GM18526 (cell line): Measurements from ENCODE around the gene ZNF219.

Experiments
- POLR2A ChIP-seq: IDR thresholded peaks from 3 replicates; pipeline ENCODE4 v1.6.1; 2011; ENCODE audit not compliant: insufficient read length; ENCODE audit errors: extremely low read depth

Gene ZNF219

DNA sequence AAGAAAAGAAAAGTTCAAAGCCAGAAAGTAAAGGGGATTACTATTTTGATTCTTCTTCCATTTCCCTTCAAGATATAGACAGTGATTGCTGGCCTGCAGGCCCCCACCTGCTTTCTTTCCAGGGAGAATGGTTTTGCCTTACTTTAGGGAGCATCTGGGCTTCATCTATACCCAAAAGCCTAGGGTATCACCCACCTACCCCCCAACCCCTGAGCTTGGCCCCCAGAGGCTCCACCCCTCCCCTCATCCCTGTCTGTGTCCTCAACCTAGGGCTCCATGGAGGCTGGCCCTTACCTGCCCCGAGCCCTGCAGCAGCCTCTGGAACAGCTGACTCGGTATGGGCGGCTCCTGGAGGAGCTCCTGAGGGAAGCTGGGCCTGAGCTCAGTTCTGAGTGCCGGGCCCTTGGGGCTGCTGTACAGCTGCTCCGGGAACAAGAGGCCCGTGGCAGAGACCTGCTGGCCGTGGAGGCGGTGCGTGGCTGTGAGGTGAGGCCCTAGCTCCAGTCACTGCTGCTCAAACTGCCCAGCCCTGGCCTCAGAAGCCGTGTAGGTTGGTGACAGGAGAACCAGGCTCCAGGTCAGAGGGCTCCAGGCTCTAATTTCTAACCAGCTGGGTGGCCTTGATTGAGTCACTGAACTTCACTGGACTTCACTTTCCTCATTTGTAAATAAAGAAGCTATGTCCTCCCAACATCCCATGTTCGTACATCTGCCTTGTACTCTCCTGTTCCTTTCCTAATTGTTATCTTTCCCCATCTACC lies 14.7 kb downstream of the ZNF219 start:
- no peak for TF ChIP-seq POLR2A

DNA sequence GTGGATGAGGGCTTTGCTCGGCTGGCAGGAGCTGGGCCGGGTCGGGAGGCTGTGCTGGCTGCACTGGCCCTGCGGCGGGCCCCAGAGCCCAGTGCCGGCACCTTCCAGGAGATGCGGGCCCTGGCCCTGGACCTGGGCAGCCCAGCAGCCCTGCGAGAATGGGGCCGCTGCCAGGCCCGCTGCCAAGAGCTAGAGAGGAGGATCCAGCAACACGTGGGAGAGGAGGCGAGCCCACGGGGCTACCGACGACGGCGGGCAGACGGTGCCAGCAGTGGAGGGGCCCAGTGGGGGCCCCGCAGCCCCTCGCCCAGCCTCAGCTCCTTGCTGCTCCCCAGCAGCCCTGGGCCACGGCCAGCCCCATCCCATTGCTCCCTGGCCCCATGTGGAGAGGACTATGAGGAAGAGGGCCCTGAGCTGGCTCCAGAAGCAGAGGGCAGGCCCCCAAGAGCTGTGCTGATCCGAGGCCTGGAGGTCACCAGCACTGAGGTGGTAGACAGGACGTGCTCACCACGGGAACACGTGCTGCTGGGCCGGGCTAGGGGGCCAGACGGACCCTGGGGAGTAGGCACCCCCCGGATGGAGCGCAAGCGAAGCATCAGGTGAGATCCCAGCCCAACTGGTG lies 16.8 kb downstream of the ZNF219 start:
- no peak for TF ChIP-seq POLR2A

DNA sequence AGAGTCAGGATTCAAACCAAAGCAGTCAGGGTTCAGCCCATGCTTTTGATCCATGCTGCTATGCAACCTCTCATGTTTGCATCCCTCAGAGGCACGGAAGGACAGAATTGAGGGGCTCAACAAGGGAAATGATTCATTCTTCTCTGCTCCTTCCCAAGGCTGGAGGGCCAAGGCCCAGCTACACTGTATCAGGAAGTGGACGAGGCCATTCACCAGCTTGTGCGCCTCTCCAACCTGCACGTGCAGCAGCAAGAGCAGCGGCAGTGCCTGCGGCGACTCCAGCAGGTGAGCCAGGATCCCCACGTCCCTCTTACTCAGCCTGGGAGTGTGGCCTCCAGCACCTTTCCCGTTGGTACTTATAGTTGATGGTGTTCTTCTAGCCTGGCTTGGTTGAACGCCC lies 19.7 kb downstream of the ZNF219 start:
- no peak for TF ChIP-seq POLR2A

DNA sequence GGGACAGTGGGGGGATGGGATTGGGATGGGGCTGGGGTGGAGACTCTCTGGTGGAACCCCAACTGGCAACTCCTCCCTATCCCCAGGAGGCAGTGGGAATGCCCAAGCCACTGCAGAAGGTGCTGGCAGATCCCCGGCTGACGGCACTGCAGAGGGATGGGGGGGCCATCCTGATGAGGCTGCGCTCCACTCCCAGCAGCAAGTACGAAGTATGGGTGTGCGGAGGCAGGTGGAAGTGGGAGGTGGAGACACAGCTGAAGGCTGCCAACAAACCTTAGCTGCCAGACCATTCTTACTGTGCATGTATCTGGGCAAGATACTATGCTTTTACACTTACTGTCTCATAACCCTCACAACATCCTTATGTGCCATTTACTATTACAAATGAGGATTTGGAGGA lies 20.2 kb downstream of the ZNF219 start:
- no peak for TF ChIP-seq POLR2A

DNA sequence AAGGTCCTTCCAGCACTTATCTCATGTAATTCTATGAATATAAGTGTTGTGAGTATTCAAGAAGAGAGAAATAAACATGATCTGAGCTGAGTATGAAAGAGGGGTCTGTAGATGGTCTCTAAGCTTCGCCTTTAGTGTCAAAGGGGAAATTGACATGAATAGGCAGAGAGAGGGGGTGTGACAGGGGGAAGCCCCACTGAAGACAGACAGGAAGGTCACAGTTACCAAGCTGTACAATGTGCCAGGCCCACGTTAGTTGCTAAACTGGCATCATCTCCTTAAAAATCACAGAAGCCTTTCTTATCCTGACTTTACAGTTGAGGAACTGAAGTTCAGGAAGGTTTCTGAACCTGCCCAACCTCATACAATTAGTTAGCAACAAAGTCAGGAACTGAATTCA lies 20.8 kb downstream of the ZNF219 start:
- TF ChIP-seq POLR2A, result no peak

DNA sequence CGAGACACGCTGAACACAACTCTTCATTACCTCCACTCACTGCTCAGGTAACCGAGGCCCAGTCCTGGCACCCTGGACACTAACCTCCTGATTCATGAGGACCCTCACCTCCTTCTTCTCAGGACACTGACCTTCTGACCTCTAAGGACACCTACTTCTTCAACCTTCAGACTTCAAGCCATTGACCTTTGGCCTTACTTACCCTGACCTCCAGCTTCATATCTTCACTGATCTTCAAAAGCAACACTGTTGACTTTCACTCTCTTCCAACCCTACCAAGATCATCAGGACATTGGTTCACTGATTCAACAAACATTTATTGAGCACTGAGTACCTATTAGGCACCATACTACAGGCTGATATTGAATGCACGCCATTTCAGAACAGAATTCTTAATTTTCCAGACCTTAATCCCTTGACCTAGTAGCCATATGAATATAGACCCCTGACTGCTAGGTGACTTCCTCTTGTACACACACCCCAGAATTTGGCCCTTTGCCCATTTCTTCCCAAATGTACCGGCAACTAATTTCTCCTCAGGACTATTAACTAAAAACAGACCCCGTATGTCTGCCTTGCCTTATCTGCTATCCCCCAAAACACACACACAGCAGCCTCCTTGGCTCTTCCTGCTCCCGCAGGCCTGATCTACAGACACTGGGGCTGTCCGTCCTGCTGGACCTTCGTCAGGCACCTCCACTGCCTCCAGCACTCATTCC lies 22.6 kb downstream of the ZNF219 start:
- TF ChIP-seq POLR2A, result no peak

DNA sequence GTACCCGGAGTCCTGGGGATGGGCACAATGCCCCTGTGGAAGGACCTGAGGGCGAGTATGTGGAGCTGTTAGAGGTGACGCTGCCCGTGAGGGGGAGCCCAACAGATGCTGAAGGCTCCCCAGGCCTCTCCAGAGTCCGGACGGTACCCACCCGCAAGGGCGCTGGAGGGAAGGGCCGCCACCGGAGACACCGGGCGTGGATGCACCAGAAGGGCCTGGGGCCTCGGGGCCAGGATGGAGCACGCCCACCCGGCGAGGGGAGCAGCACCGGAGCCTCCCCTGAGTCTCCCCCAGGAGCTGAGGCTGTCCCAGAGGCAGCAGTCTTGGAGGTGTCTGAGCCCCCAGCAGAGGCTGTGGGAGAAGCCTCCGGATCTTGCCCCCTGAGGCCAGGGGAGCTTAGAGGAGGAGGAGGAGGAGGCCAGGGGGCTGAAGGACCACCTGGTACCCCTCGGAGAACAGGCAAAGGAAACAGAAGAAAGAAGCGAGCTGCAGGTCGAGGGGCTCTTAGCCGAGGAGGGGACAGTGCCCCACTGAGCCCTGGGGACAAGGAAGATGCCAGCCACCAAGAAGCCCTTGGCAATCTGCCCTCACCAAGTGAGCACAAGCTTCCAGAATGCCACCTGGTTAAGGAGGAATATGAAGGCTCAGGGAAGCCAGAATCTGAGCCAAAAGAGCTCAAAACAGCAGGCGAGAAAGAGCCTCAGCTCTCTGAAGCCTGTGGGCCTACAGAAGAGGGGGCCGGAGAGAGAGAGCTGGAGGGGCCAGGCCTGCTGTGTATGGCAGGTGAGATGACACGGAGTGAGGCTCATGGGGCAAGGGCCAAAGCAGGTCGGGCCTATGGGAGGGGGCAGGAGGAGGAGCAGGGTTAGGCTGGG lies 23.8 kb downstream of the ZNF219 start:
- TF ChIP-seq POLR2A, result no peak

DNA sequence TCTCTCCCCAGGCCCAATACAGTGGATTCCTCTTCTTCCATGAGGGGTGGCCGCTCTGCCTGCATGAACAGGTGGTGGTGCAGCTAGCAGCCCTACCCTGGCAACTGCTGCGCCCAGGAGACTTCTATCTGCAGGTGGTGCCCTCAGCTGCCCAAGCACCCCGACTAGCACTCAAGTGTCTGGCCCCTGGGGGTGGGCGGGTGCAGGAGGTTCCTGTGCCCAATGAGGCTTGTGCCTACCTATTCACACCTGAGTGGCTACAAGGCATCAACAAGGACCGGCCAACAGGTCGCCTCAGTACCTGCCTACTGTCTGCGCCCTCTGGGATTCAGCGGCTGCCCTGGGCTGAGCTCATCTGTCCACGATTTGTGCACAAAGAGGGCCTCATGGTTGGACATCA lies 24.5 kb downstream of the ZNF219 start:
- TF ChIP-seq POLR2A, result no peak

DNA sequence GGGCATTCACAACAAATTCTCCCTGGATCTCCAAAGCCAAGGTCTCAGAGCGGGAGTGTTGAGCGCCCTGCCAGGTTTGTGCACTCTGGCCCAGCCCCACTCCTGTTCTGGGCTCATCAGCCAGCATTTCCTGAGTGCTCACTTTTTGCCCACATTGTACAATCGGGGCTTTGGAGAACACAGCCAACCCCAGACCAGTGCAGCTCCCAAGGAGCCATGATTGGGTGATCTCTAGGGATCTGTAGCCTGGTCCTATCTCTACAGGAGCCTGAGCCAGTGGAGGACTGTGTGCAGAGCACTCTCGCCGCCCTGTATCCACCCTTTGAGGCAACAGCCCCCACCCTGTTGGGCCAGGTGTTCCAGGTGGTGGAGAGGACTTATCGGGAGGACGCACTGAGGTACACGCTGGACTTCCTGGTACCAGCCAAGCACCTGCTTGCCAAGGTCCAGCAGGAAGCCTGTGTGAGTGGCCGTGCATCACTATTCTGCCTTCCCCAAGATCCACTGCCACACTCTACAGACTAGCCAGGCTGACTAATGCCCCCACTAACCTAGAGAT lies 25.6 kb downstream of the ZNF219 start:
- no peak for TF ChIP-seq POLR2A

DNA sequence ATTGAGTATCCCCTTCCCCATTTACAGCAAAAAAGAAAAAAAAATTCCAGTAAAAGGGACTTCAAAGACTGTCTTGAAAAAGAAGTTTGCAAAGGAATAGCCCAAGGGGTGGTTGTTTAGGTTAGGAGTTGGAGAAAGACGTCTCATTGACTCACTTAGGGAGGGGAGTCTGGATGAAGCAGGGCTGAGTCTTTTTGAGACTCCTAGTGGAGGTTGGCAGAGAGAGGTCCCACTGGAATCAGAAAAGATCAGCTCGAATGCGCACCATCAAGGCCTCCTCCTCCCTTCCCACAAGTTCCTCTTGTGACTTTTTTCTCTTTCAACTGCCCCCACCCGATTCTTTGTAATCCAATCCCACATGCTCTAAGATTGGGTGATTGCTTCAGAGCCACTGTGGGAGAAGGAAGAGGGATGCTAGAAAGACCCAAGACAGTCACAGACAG lies 26.4 kb downstream of the ZNF219 start:
- TF ChIP-seq POLR2A, result no peak

DNA sequence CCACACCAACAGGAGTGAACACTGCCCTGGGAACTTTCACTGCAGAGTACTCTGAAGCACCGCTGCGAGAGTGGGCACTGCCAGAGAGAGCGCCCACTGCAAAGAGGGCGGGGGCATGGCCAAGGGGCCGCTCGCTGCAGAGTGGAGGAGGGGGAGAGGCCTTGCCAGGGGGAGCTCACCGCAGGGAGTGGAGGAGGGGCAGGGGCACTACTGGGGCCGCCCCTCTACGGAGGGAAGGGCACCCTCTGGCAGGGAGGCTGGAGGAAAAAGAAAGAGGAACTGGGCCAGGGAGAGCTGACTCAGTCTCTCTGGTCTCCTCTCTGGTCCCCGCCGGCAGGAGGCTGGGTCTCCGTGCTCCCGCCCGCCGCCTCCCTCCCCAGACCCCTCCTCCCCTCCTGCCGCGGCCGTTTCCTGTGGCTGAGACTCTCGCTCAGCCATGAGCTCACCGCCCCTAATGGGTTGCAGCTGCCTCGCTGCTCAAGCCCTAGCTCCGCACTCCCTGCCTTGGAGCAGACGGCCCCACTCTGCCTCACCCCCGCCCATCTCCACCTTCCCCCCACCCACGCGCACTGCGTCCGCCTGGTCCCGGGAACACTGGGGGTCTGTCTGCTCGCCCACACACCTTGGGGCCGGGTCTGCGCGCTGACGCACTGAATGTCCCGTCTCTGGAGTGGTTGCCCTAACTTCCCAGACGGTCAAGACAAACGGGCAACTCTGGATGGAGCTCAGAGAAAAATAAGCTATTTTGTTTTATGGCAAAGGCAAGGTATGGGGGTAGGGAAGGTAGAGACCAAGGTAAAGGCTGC lies 27.0 kb downstream of the ZNF219 start:
- no peak for TF ChIP-seq POLR2A

DNA sequence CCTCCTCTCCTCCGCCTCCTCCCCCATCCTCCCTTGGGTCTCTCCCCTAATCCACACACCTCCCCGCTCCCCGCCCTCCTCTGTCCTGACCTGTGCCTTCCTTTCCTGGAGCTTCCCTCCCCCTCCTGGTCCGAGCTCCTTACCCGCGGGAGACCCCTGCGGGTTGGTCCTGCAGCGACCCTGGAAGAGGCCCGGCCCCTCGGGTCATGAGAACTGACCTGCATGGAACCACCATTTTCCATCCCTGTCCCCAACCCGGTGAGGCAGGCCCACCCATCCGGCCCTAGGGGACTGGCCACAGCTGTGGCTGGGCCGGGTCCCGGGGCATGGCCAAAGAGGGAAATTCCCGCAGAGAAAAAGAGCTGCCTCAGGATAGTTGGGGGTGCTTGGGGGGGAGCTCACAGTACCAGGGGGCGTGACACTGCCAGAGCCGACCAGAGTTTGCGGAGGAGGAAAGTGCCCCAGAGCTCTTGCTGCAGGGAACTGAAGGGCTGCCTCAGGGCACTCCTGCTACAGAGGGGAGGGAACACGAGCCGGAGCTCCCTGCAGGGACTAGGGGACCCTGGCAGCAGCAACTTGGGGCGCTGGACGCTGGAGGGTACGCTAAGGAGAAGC lies 27.7 kb downstream of the ZNF219 start:
- no peak for TF ChIP-seq POLR2A

DNA sequence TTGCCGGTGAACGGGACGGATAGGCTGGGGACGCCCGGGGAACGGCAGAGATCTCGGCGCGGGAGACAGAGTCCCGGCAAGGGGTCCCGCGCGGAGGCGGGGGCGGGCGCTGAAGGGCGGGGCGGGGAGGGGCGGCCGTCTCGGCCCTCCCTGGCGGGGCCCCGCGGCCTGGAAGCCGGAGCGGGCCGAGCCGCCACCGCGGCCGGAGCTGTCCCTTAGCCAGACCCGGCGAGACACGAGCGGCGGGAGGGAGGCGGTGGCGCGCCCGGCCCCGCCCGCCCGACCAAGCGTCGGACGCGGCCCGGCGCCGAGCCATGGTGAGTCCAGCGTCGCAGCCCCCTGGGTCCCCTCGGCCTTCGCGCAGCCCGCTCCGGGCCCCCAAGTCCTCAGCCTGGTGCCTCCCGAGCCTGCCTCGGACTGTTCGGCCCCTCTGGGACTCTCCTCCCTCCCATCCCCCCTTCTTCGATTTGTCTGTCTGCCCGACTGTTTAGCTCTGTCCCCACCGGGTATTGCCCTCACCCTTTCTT lies 28.3 kb downstream of the ZNF219 start, which contains the start of gene ARHGEF40:
Gene ARHGEF40 (plus strand): TSS at position 222 of the 527 bp plus-strand sequence. CDS start 93 bp downstream, at position 315.
- no peak for TF ChIP-seq POLR2A
